ENCODE results near the gene EPB41L1. TPM values are rescaled to one million over a fixed set of nuclear protein-coding genes. Genes with fewer than 3 reads are reported as not detected.

EPB41L1 gene
- total RNA-seq, 2 donors from 2014 or later, result 32.3 to 36.7 TPM

DNA sequence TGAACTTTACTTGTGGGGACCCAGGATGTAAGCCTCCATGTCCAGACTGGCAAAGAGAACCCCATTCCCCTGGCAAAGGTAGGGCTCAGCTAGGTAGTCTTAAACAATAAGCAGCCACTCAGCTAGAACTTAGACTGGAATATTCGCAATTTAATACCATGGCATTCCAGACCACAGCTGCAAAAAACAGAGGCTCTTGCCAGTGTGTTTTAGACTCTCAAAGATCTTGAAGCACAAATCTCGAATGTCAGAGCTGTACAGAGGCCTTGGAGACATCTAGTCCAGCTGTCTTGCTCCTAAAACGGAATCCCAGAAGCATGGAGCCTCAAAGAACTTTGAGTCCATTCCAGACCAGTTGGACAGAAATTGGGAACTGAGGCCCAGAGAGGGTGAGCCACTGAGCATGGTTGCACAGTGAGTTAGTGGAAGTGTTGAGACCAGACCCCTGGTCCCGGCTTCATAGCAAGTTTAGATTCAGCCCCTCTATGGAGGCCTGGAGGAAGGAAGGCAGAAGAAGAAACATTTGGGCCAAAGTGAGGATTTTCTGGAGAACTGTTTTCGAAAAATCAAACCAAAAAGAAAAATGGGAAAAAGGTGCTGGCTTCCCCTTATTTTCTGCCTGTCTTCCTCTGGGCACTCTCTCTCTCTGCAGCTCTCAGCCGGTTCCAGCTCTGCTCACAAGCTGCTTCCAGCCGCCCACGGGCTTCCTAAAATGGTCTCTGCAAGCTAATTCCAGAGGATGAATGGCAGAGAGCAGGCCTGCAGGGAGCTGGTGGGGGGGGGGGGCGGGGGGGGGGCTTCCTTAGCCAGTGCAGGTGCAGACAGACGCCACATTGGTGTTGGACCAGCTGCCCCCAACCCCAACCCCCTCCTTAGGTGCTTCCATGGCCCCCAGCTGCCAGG is 114.2 kb downstream of the EPB41L1 start:
- no peaks in the 10 kb centered on the region for H3K9me3 ChIP-seq (ENCODE audit: control insufficient read depth, low read length)
- H3K36me3 ChIP-seq (ENCODE audit: control insufficient read depth, insufficient read depth, low read length), result no peaks in the 10 kb centered on the region
- 81 to 97% methylated on average over 5 to 8 of the region's 10 CpGs for WGBS, 2 experiments (ENCODE audit: insufficient coverage in 1 of 2, insufficient read length in 1 of 2)
- H3K27me3 ChIP-seq (ENCODE audit: control insufficient read depth, insufficient read depth, low read length, poor library complexity, severe bottlenecking), result no peaks in the 10 kb centered on the region
- DNase-seq, result no peak
- no peak overlapping the region for H3K4me3 ChIP-seq (ENCODE audit: low read length)
- H3K9ac ChIP-seq (ENCODE audit: extremely low read depth, low read length, poor library complexity, severe bottlenecking), result no peak overlapping the region
- no peak overlapping the region for H3K4me3 Mint-ChIP-seq
- TF ChIP-seq, protein P1, sequence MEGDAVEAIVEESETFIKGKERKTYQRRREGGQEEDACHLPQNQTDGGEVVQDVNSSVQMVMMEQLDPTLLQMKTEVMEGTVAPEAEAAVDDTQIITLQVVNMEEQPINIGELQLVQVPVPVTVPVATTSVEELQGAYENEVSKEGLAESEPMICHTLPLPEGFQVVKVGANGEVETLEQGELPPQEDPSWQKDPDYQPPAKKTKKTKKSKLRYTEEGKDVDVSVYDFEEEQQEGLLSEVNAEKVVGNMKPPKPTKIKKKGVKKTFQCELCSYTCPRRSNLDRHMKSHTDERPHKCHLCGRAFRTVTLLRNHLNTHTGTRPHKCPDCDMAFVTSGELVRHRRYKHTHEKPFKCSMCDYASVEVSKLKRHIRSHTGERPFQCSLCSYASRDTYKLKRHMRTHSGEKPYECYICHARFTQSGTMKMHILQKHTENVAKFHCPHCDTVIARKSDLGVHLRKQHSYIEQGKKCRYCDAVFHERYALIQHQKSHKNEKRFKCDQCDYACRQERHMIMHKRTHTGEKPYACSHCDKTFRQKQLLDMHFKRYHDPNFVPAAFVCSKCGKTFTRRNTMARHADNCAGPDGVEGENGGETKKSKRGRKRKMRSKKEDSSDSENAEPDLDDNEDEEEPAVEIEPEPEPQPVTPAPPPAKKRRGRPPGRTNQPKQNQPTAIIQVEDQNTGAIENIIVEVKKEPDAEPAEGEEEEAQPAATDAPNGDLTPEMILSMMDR (conservative IDR thresholded peaks at IDR 0.05), result no peak
- no peaks in the 10 kb centered on the region for H3K4me1 Mint-ChIP-seq
- peaks cover 11% of the 10 kb centered on the region for H3K27me3 Mint-ChIP-seq (ENCODE audit: insufficient read depth)
- no peaks in the 10 kb centered on the region for H3K36me3 Mint-ChIP-seq (ENCODE audit: low read depth)
- H3K9me3 Mint-ChIP-seq, result no peaks in the 10 kb centered on the region
- no peaks in the 10 kb centered on the region for H3K4me1 ChIP-seq (ENCODE audit: control insufficient read depth, insufficient read depth, low read length)
- no peak overlapping the region for H3K27ac ChIP-seq (ENCODE audit: low read depth, low read length)
- H3K27ac Mint-ChIP-seq, result no peak overlapping the region

DNA sequence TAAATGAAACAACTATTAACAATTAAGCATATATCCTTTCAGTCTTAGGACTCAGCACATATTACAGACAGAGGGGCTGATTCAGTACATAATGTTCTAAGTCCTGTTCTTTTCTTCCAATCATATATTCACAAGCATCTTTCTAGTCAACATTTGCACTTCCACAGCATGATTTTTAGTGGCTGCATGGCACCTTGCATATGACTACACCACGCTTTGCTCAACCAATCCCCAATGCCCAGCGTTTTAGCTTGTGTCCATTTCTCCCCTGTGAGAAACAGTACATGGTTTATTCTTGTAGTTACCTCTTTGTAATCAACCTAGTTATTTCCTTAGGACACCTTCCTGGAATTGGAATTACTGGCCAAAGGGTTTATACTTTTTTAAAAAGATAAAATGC is 115.0 kb downstream of the EPB41L1 start:
- Mint-ChIP-seq H3K36me3 (ENCODE audit: low read depth) (no peaks in the 10 kb centered on the region), H3K4me1 (no peaks in the 10 kb centered on the region), H3K27ac (no peak overlapping the region), H3K27me3 (ENCODE audit: insufficient read depth) (peaks cover 8% of the 10 kb centered on the region), H3K9me3 (no peaks in the 10 kb centered on the region), H3K4me3 (no peak overlapping the region)
- 93 to 100% methylated on average over 2 of the region's 2 CpGs for WGBS, 2 experiments (ENCODE audit: insufficient coverage in 1 of 2, insufficient read length in 1 of 2)
- Histone ChIP-seq H3K4me1 (ENCODE audit: control insufficient read depth, insufficient read depth, low read length) (no peaks in the 10 kb centered on the region), H3K4me3 (ENCODE audit: low read length) (no peak overlapping the region), H3K27me3 (ENCODE audit: control insufficient read depth, insufficient read depth, low read length, poor library complexity, severe bottlenecking) (no peaks in the 10 kb centered on the region), H3K27ac (ENCODE audit: low read depth, low read length) (no peak overlapping the region), H3K9ac (ENCODE audit: extremely low read depth, low read length, poor library complexity, severe bottlenecking) (no peak overlapping the region), H3K36me3 (ENCODE audit: control insufficient read depth, insufficient read depth, low read length) (no peaks in the 10 kb centered on the region), H3K9me3 (ENCODE audit: control insufficient read depth, low read length) (no peaks in the 10 kb centered on the region)
- TF ChIP-seq, protein P1 (conservative IDR thresholded peaks at IDR 0.05), result no peak
- no peak for DNase-seq

DNA sequence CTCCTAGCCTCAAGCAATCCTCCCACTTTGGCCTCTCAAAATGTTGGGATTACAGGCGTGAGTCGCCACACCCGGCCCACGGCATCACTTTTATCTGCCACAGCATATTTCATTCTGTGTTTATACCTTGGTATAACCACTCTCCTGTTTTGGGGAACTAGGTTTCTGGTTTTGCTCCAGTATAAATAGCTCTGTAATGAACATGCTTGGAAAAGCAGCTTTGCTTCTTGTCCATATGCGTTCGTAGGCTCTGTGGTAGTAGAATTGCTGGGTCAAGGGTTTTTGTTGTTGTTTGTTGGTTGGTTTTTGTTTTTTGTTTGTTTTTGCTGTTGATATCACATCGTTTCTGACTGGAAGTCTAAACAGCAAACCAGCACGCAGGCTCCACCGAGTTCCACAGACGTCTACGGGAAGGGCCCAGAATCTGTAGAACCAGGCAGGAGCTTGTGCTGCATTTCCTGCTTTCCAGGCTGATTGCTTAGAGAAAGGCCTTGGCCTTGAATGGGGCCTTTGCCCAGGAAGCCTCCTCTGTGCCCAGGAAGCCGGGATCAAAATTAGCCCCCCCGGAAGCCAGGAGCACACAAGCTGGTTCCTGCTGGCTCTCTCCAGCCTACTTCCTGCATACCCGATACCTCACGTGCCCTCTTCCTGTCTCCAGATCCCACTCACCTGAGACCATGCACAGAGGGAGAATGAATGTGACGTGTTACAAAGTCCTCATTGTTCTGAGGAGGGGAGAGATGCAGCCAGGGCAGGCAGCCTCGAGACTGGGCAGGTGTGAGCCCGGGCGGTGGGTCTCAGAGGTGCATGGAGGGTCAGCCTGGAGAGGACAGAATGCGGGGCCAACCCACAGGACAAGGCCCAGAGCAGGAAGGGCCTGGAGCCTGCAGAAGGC is 116.5 kb downstream of the EPB41L1 start:
- Histone ChIP-seq H3K9me3 (ENCODE audit: control insufficient read depth, low read length) (no peaks in the 10 kb centered on the region), H3K4me3 (ENCODE audit: low read length) (no peak overlapping the region), H3K9ac (ENCODE audit: extremely low read depth, low read length, poor library complexity, severe bottlenecking) (no peak overlapping the region), H3K27me3 (ENCODE audit: control insufficient read depth, insufficient read depth, low read length, poor library complexity, severe bottlenecking) (no peaks in the 10 kb centered on the region), H3K4me1 (ENCODE audit: control insufficient read depth, insufficient read depth, low read length) (no peaks in the 10 kb centered on the region), H3K36me3 (ENCODE audit: control insufficient read depth, insufficient read depth, low read length) (no peaks in the 10 kb centered on the region), H3K27ac (ENCODE audit: low read depth, low read length) (no peak overlapping the region)
- Mint-ChIP-seq H3K27ac (no peak overlapping the region), H3K4me1 (no peaks in the 10 kb centered on the region), H3K9me3 (no peaks in the 10 kb centered on the region), H3K4me3 (no peak overlapping the region), H3K27me3 (ENCODE audit: insufficient read depth) (no peaks in the 10 kb centered on the region), H3K36me3 (ENCODE audit: low read depth) (no peaks in the 10 kb centered on the region)
- peak; percentile 66 for DNase-seq
- TF ChIP-seq, protein P1 (conservative IDR thresholded peaks at IDR 0.05), result no peak
- 88 to 92% methylated on average over 17 to 20 of the region's 20 CpGs for WGBS, 2 experiments (ENCODE audit: insufficient coverage in 1 of 2, insufficient read length in 1 of 2)
